Stimulated activated CD8-positive, alpha-beta memory T cell treated with anti-CD3 and anti-CD28 coated beads, Interleukin-15, amount 100 ng/mL, for 1 hour (primary cell): ENCODE measurements around the gene NPHP1.
"Not testable (repeated sequence)": the region's sequence is repeated elsewhere in the genome, so short reads cannot be mapped to it uniquely, and the experiment has no call there.

ENCODE experiments used
- DNase-seq: peaks from one replicate; pipeline ENCODE4 v3.0.0-alpha.2; 2020; ENCODE audit warnings: low read depth

NPHP1 gene

DNA sequence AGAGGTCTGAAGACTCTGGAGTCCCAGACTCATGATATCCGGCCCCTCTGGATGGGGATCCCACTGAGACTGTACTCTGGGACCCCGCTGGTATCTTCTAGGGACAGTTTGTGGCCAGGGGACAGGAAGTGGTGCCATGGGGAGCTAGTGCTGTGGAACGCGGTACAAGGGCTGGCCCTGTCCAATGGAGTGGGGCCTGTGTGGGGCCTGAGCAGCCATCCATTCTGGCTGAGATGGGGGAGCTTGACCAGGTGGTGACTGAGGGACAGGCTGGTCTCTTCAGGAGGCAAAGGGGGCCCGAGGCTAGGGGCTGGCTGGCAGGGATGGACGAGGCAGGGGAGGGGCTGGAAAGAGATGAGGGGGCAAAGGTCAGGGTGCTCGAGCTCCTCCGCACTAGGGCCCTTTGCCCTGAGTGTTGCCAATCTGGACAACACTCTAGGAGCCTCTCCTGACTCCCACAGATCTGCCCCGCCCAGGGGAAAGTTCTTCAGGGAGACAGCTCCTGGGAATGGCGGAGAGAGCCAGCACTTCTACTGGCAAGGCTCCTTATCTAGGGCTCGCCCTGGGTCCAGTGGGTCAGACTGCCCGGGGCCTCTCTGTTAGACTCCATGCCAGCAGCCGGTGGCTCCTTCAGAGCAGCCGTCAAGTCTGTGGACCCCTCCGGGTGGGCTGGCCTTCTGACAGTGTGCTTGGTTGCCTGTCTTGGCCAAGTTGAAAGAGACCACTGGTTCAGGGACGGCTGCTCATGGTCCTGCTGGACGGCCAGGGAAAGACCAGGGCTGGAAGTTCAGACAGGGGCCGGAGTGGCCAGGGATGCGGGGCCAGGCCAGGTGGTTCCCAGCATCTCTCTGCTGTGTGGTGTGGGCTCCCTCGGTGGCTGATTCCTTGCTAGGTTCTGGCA is 101.5 kb downstream of the NPHP1 start:
- DNase-seq: no peak

GRCh38 chr2:110101901-110102803 is 102.7 kb downstream of the NPHP1 start:
- no peak for DNase-seq

GRCh38 chr2:110101280-110101844 is 103.5 kb downstream of the NPHP1 start:
- no peak for DNase-seq

DNA sequence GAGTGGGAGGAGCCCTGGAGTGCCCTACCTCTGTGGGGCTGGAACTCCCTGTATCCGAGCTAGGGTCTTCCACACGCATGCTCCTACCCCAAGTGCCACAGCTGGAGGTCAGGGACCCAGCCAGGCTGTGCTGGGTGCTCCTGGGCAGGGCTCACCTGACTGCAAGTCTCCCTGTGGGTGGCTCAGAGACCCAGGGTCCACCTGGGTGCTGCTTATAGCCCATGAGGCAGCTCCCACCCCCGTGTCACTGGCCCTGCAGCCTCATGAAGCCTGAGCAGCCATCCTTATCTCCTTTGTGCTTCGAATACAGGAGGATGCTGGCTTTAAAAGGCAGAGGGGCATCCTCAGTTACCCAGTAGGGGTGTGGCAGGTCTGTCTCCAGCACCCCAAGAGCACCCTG is 103.9 kb downstream of the NPHP1 start:
- not testable (repeated sequence) for DNase-seq

DNA sequence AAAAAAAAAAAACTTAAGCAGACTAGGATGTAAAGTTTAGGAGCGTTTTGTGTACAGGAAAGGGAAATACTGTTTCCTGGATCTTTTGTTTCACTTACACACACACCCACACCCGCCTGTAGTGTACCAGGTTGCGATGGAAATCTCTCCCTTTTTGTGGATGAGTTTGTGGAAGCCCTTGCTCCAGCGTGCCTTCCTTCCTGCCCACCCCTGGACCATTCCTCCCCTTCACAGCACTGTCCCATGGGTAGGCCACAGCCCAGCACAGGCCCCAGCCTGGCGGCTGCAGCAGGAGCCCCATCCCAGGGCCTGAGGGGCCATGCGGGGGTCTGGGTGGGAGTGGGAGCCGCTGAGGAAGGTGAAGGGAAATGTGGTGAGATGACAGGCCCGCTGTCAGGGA is 104.3 kb downstream of the NPHP1 start:
- DNase-seq: no peak

DNA sequence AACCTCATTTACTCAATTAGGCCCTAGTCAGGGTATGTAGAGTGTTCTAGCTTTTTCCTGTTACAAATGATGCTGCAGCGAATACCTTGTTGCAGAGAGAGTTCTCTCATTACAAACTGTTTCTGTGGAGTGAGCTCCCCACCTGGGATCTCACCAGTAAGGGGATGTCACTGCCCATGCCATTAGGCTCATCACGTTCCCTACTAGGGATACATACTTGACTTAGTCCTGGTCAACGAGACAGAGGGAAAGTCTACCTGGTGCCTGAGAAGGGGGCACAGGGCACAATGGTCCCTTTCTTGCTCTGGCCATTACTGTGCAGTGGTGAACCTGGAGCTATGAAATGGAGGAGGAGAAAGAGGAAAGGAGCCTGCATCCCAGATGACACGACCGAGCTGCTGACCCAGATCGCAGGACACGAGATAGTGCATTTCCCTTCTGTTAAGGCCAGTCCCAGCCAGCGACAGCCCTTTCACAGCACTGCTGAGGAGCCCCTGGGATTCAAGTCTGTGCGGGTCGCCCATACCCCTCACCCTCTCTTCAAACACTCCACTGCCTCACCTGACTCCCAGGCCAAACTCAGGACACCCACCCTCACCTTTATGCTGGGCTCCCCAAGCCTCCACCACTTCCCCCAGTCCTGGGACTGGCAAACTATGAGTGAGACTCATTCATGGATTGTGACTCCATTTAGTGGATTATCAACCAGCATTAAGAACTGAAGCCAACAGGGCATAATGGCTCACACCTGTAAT is 105.2 kb downstream of the NPHP1 start:
- no peak for DNase-seq

GRCh38 chr2:110099038-110099425 is 105.8 kb downstream of the NPHP1 start:
- DNase-seq: no peak

- no peak for DNase-seq
Observed at GRCh38 chr2:110097506-110098220, 107.2 kb downstream of the NPHP1 start.

GRCh38 chr2:110095994-110096633 is 108.7 kb downstream of the NPHP1 start:
- no peak for DNase-seq

- DNase-seq: not testable (repeated sequence)
Observed at GRCh38 chr2:110094884-110095534, 109.8 kb downstream of the NPHP1 start.

DNA sequence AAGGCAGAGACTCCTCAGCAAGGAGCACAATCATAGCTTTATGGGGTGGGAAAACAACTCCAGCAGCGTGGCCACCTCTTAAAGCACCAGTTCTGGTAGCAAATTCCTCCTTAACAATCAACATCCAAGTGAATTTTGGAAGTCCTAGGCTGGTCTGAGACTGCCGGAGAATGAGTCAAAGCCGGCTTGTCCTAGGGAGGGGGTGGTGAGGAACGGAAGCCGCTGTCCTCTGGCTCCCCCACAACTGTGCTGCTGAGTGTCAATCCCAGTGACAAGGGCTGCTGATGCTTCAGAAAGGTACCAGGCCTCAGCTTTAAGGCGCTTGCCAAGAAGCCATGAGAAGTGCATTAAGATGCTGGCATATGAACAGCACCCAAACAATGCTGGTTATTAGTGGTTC is 110.9 kb downstream of the NPHP1 start:
- DNase-seq: not testable (repeated sequence)

- DNase-seq: not testable (repeated sequence)
Observed at GRCh38 chr2:110090164-110090563, 114.6 kb downstream of the NPHP1 start.

DNA sequence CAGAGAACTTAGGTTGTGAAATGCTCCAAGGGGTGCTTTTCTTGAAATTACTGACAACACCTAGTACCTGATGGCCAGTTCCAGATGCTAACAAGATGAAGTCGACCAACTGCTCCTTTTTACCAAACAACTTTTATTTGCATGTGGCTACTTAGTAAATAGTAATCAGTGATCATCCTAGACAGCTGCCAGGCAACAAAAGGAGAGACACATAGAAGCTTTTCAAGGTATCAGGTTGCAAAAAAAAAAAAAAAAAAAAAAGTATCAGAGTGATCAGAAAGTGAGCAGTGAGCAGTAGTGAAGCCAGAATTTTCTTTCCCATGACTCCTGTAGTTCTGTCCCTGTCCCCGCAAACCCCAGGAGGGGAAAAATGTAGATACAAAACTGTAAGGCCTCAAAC is 121.1 kb downstream of the NPHP1 start:
- not testable (repeated sequence) for DNase-seq

DNA sequence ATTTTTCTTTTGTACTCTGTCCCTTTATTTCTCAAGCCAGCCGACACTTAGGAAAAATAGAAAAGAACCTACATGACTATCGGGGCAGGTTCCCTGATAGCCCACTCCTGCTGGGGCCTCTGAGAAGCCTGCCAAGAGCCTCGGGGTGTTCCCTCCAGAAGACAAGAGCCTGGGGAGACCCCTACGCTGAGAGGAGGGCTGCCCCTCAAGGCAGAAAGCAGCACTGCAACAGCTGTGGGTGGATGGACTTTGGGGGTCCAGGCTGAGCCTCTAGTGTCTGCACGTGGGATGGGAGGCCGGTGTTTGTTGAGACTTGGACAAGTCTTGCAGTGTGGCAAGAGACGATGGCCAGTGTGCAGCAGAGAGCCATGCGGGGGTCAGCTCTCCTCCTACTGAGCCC is 121.7 kb downstream of the NPHP1 start:
- not testable (repeated sequence) for DNase-seq

DNA sequence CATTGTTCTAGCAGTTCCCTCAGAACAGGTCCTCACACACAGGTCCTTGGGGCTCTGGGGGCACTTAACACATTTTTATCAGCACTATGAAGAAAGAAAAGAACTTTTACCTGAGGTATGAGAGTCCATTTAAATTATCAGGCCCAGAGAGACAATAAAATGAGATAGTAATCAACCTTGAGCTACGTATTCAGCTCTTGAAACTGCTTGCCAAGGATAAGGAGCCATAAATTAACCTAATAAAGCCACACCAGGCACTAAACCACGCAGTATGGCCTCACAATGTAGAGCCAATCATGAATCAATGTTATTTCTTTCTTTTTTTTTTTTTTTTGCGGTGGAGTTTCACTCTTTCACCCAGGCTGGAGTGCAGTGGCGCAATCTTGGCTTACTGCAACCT is 126.7 kb downstream of the NPHP1 start:
- DNase-seq: not testable (repeated sequence)

- not testable (repeated sequence) for DNase-seq
Observed at GRCh38 chr2:110075896-110076295, 128.9 kb downstream of the NPHP1 start.
